Metanephros (tissue), 2 donors: Measurements from ENCODE around the gene NEURL1B. TPM values are rescaled to one million over a fixed set of nuclear protein-coding genes. Genes with fewer than 3 reads are reported as not detected.

Source experiments
- small RNA-seq: library from RNA; depleted of rRNA; stranded (forward); fragments of <200 nt; gene quantifications from one replicate; pipeline ENCODE3, GENCODE V24; 2014; ENCODE audit warnings: low replicate concordance
- total RNA-seq: library from RNA; depleted of rRNA; stranded (reverse); fragments of >200 nt; gene quantifications from one replicate; pipeline ENCODE4 v1.2.3, GENCODE V29; 2014

The NEURL1B gene, protein sequence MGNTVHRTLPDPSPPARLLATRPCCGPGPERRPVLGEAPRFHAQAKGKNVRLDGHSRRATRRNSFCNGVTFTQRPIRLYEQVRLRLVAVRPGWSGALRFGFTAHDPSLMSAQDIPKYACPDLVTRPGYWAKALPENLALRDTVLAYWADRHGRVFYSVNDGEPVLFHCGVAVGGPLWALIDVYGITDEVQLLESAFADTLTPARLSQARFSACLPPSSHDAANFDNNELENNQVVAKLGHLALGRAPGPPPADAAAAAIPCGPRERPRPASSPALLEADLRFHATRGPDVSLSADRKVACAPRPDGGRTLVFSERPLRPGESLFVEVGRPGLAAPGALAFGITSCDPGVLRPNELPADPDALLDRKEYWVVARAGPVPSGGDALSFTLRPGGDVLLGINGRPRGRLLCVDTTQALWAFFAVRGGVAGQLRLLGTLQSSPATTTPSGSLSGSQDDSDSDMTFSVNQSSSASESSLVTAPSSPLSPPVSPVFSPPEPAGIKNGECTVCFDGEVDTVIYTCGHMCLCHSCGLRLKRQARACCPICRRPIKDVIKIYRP
- 27.9 TPM for total RNA-seq

GRCh38 chr5:172640822-172641358 is at the start of gene NEURL1B:
NEURL1B (plus strand) TSS chr5:172641263; CDS start chr5:172641407, 144 bp downstream.

Small RNAs within 50 kb of the gene (small RNA-seq; reads per million reads assigned to genes)
- not detected for gene AC027309.2
- not detected for gene MIR5003

Other genes starting within 250 kb of the NEURL1B start
- 16.2 TPM for gene SH3PXD2B, start 186.7 kb upstream of the NEURL1B start, total RNA-seq
- gene DUSP1, start 129.9 kb downstream of the NEURL1B start, total RNA-seq = 299 TPM
- 92.4 TPM for gene ERGIC1, start 193.0 kb downstream of the NEURL1B start, total RNA-seq